IMR-90 (cell line): Measurements from ENCODE around the gene KRT8. TPM values are rescaled to one million over a fixed set of nuclear protein-coding genes. Genes with fewer than 3 reads are reported as not detected.

Source experiments
- ATAC-seq: fragments of 200-7000 bp; cut with Tn5 transposase; 2 replicates; pipeline ENCODE4 v1.9.1; 2020; ENCODE audit warnings: low read depth, mild to moderate bottlenecking, moderate library complexity
- BruUV-seq: library from RNA; stranded (reverse); fragments of 400-500 nt; replicated peaks from 2 replicates; lab custom pipeline; 2021; lab: Mats Ljungman, UMichigan
- CTCF ChIA-PET: fragments of 300-600 bp; formaldehyde crosslinking; extraction: SDS; loops from one replicate; lab custom pipeline; 2021; ENCODE audit warnings: antibody characterized with exemption; lab: Yijun Ruan, JAX
- POLR2A ChIA-PET: fragments of 300-600 bp; sonication (Branson Sonifier 250); formaldehyde crosslinking; loops from one replicate; lab custom pipeline; 2022; ENCODE audit warnings: antibody characterized with exemption; ENCODE audit not compliant: unreplicated experiment; lab: Charles Lee
- DNase-seq: peaks from one replicate; pipeline ENCODE4 v3.0.0; 2013
- H2AFZ ChIP-seq: replicated peaks from 2 replicates; pipeline ENCODE3; 2013; ENCODE audit warnings: low read length, mild to moderate bottlenecking; ENCODE audit not compliant: poor library complexity
- H2AK5ac ChIP-seq: 2 replicates; pipeline ENCODE4 v1.6.1; 2013; ENCODE audit warnings: low read depth, low read length, inconsistent platforms
- H2AK9ac ChIP-seq: replicated peaks from 2 replicates; pipeline ENCODE3; 2013; ENCODE audit warnings: mild to moderate bottlenecking, low read depth, low read length, moderate library complexity; ENCODE audit not compliant: poor library complexity
- H2BK120ac ChIP-seq: 2 replicates; pipeline ENCODE4 v1.6.1; 2013; ENCODE audit warnings: low read depth, low read length, inconsistent platforms
- H2BK15ac ChIP-seq: 3 replicates; pipeline ENCODE4 v1.6.1; 2013; ENCODE audit warnings: low read depth, low read length, inconsistent platforms
- H2BK20ac ChIP-seq: 2 replicates; pipeline ENCODE4 v1.6.1; 2013; ENCODE audit warnings: low read depth, mild to moderate bottlenecking, inconsistent platforms, low read length, moderate library complexity
- H2BK5ac ChIP-seq: 2 replicates; pipeline ENCODE4 v1.6.1; 2013; ENCODE audit warnings: mild to moderate bottlenecking, low read depth, low read length, inconsistent platforms; ENCODE audit not compliant: poor library complexity, severe bottlenecking
- H3K14ac ChIP-seq: replicated peaks from 2 replicates; pipeline ENCODE4 v1.6.1; 2013; ENCODE audit warnings: low read depth, low read length, inconsistent platforms
- H3K18ac ChIP-seq: 2 replicates; pipeline ENCODE4 v1.6.1; 2013; ENCODE audit warnings: low read depth, low read length, control low read depth
- H3K23ac ChIP-seq: 2 replicates; pipeline ENCODE4 v1.6.1; 2013; ENCODE audit warnings: low read depth, low read length, inconsistent platforms
- H3K27ac ChIP-seq: 2 replicates; pipeline ENCODE4 v1.5.1; 2013; ENCODE audit warnings: mild to moderate bottlenecking, control low read depth, low read length; ENCODE audit not compliant: insufficient read depth
- H3K27me3 ChIP-seq: 2 replicates; pipeline ENCODE4 v1.6.1; 2013; ENCODE audit warnings: low read length; ENCODE audit not compliant: control insufficient read depth, insufficient read depth
- H3K36me3 ChIP-seq: 2 replicates; pipeline ENCODE4 v1.6.1; 2013; ENCODE audit warnings: low read length, mixed read lengths; ENCODE audit not compliant: control insufficient read depth, insufficient read depth
- H3K4ac ChIP-seq: 2 replicates; pipeline ENCODE4 v1.6.1; 2013; ENCODE audit warnings: low read depth, low read length, inconsistent platforms
- H3K4me1 ChIP-seq: 2 replicates; pipeline ENCODE4 v1.6.1; 2013; ENCODE audit warnings: low read length, mixed read lengths; ENCODE audit not compliant: control insufficient read depth, insufficient read depth
- H3K4me2 ChIP-seq: 2 replicates; pipeline ENCODE4 v1.6.1; 2013; ENCODE audit warnings: low read depth, mild to moderate bottlenecking, control low read depth, low read length, moderate library complexity
- H3K4me3 ChIP-seq: 2 replicates; pipeline ENCODE4 v1.5.1; 2013; ENCODE audit warnings: low read depth, mild to moderate bottlenecking, control low read depth, low read length, moderate library complexity; ENCODE audit not compliant: insufficient read depth
- H3K56ac ChIP-seq: 2 replicates; pipeline ENCODE4 v1.6.1; 2013; ENCODE audit warnings: low read length, inconsistent platforms; ENCODE audit not compliant: insufficient read depth; ENCODE audit errors: extremely low read depth
- H3K79me1 ChIP-seq, 2 experiments: 2 replicates each; pipeline ENCODE4 v1.6.1; 2013; ENCODE audit warnings: low read length in 2 of 2, inconsistent platforms in 1 of 2, low read depth in 1 of 2
- H3K9ac ChIP-seq: 2 replicates; pipeline ENCODE4 v1.6.1; 2013; ENCODE audit warnings: low read depth, low read length, control low read depth
- H3K9me1 ChIP-seq: 2 replicates; pipeline ENCODE4 v1.6.1; 2013; ENCODE audit warnings: low read length, inconsistent platforms; ENCODE audit not compliant: insufficient read depth
- H3K9me3 ChIP-seq: 2 replicates; pipeline ENCODE4 v1.6.1; 2013; ENCODE audit warnings: low read length; ENCODE audit not compliant: control insufficient read depth, insufficient read depth
- H4K20me1 ChIP-seq: 2 replicates; pipeline ENCODE4 v1.6.1; 2013; ENCODE audit warnings: low read length, inconsistent platforms; ENCODE audit not compliant: insufficient read depth
- H4K5ac ChIP-seq: 2 replicates; pipeline ENCODE4 v1.6.1; 2013; ENCODE audit warnings: mild to moderate bottlenecking, low read depth, low read length, control low read depth
- H4K8ac ChIP-seq, 2 experiments: 2 replicates each; pipeline ENCODE4 v1.6.1; 2013; ENCODE audit warnings: low read depth in 2 of 2, low read length in 2 of 2, control low read depth in 1 of 2, inconsistent platforms in 1 of 2
- H4K91ac ChIP-seq: 2 replicates; pipeline ENCODE4 v1.6.1; 2013; ENCODE audit warnings: low read depth, low read length, inconsistent platforms; ENCODE audit not compliant: insufficient read depth
- BHLHE40 ChIP-seq: fragments of 150-350 bp; IDR thresholded peaks from 2 replicates; pipeline ENCODE4 v1.6.1; 2016; ENCODE audit warnings: mild to moderate bottlenecking, low read depth, low read length
- CHD1 ChIP-seq: IDR thresholded peaks from 2 replicates; pipeline ENCODE4 v1.6.1; 2012; ENCODE audit warnings: low read depth, low read length, improper control_type of control experiment
- CTCF ChIP-seq: conservative IDR thresholded peaks from 2 replicates; pipeline ENCODE4 v1.5.1; 2012; ENCODE audit warnings: mild to moderate bottlenecking, low read depth, low read length, improper control_type of control experiment
- ELK1 ChIP-seq: fragments of 150-350 bp; IDR thresholded peaks from 2 replicates; pipeline ENCODE4 v1.6.1; 2016; ENCODE audit warnings: low read depth, mild to moderate bottlenecking, low read length, moderate library complexity, borderline replicate concordance
- FOS ChIP-seq: fragments of 150-350 bp; IDR thresholded peaks from 2 replicates; pipeline ENCODE4 v1.6.1; 2016; ENCODE audit warnings: low read depth, low read length
- MAFK ChIP-seq: IDR thresholded peaks from 2 replicates; pipeline ENCODE4 v1.6.1; 2012; ENCODE audit warnings: low read depth, low read length, improper control_type of control experiment
- MAZ ChIP-seq: IDR thresholded peaks from 2 replicates; pipeline ENCODE4 v1.6.1; 2012; ENCODE audit warnings: low read depth, mild to moderate bottlenecking, low read length, improper control_type of control experiment, moderate library complexity, borderline replicate concordance
- RCOR1 ChIP-seq: IDR thresholded peaks from 2 replicates; pipeline ENCODE4 v1.6.1; 2012; ENCODE audit warnings: mild to moderate bottlenecking, low read length, improper control_type of control experiment; ENCODE audit not compliant: insufficient replicate concordance
- SMC3 ChIP-seq: fragments of 150-350 bp; IDR thresholded peaks from 2 replicates; pipeline ENCODE4 v1.6.1; 2016; ENCODE audit warnings: low read depth, mild to moderate bottlenecking, antibody characterized with exemption, low read length, moderate library complexity
- USF2 ChIP-seq: fragments of 150-350 bp; IDR thresholded peaks from 2 replicates; pipeline ENCODE4 v1.6.1; 2017; ENCODE audit warnings: mild to moderate bottlenecking, antibody characterized with exemption, low read length, low read depth
- dilution Hi-C: fragments of 300-500 bp; cut with HindIII; formaldehyde crosslinking; loops from one replicate; pipeline ENCODE4 v1.14.3; 2018; ENCODE audit warnings: low sequenced_read_pairs; ENCODE audit not compliant: unreplicated experiment
- in situ Hi-C: fragments of 300-500 bp; cut with MboI; formaldehyde crosslinking; loops from 3 replicates; pipeline ENCODE4 v1.14.3; 2019; ENCODE audit warnings: low sequenced_read_pairs, inconsistent platforms, mixed read lengths
- intact Hi-C: fragments of 100-400 bp; cut with micrococcal nuclease; formaldehyde crosslinking; loops from 2 replicates; pipeline ENCODE4 v1.10.0; 2022
- polyA plus RNA-seq, 3 experiments: library from polyadenylated mRNA; depleted of rRNA; stranded (reverse); fragments of >200 nt; gene quantifications; 2 replicates each; pipeline ENCODE4 v1.2.3, GENCODE V29; 2012; ENCODE audit warnings: low replicate concordance in 1 of 3
- total RNA-seq: library from RNA; depleted of rRNA; stranded (reverse); fragments of >200 nt; gene quantifications from 2 replicates; pipeline ENCODE4 v1.2.3, GENCODE V29; 2012

The KRT8 gene
- total and polyA plus RNA-seq, 2 of the 4 experiments (the other 2 are of a cell fraction) = 10.9 to 39.3 TPM

GRCh38 chr12:52851787-52852186 lies 53.1 kb downstream of the KRT8 start:
- Histone ChIP-seq H3K56ac (no peak overlapping the region), H3K14ac (no peak overlapping the region), H3K79me1 (no peaks in the 10 kb centered on the region), H3K4me3 (no peak overlapping the region), H4K91ac (no peak overlapping the region), H3K23ac (no peak overlapping the region), H2AFZ (no peak overlapping the region), H4K8ac (no peak overlapping the region), H3K9ac (no peak overlapping the region), H3K9me3 (no peaks in the 10 kb centered on the region), H3K4ac (no peak overlapping the region), H3K4me2 (no peak overlapping the region), H3K9me1 (no peaks in the 10 kb centered on the region), H4K20me1 (no peaks in the 10 kb centered on the region), H2BK120ac (no peak overlapping the region), H4K5ac (no peak overlapping the region), H3K18ac (no peak overlapping the region), H3K36me3 (no peaks in the 10 kb centered on the region), H3K27ac (no peak overlapping the region), H2BK5ac (no peak overlapping the region), H3K4me1 (no peaks in the 10 kb centered on the region), H2BK15ac (no peak overlapping the region), H2BK20ac (no peak overlapping the region), H3K27me3 (peaks cover 43% of the 10 kb centered on the region), H2AK5ac (no peak overlapping the region), H2AK9ac (no peak overlapping the region)
- dilution Hi-C loops = no loop called here
- TF ChIP-seq MAFK (no peak), FOS (no peak), ELK1 (no peak), MAZ (no peak), CHD1 (no peak), BHLHE40 (no peak), USF2 (no peak), RCOR1 (no peak), SMC3 (no peak), CTCF (no peak)
- in situ Hi-C loops = no loop called here
- POLR2A ChIA-PET = no interaction called here
- intact Hi-C loops = no loop called here
- CTCF ChIA-PET = no interaction called here
- no peak for ATAC-seq
- no TSS peak for BruUV-seq
- DNase-seq = no peak
